GM12801 (cell line): ENCODE results near the gene GATAD2B.

ENCODE experiments used
- CTCF ChIP-seq: IDR thresholded peaks from one replicate; pipeline ENCODE4 v1.5.1; 2011; ENCODE audit warnings: control low read depth; ENCODE audit not compliant: insufficient read length; ENCODE audit errors: extremely low read depth

The GATAD2B gene

GRCh38 chr1:153827168-153827964, 95.4 kb downstream of the GATAD2B start:
- no peak for TF ChIP-seq CTCF

- no peak for TF ChIP-seq CTCF
Observed at GRCh38 chr1:153818876-153819275, 103.9 kb downstream of the GATAD2B start.

GRCh38 chr1:153816283-153816889, 106.4 kb downstream of the GATAD2B start:
- no peak for TF ChIP-seq CTCF

GRCh38 chr1:153805886-153806719, 116.7 kb downstream of the GATAD2B start:
- no peak for TF ChIP-seq CTCF

GRCh38 chr1:153805042-153805745, 117.6 kb downstream of the GATAD2B start:
- TF ChIP-seq CTCF: no peak

- no peak for TF ChIP-seq CTCF
Observed at GRCh38 chr1:153804112-153804511, 118.7 kb downstream of the GATAD2B start.
